H1 (cell line): ENCODE data around the gene ACTG1. TPM values are rescaled to one million over a fixed set of nuclear protein-coding genes. Genes with fewer than 3 reads are reported as not detected.

Source experiments
- CHD7 ChIP-seq: fragments of 300-600 bp; sonication (generic); IDR thresholded peaks from 2 replicates; pipeline ENCODE4 v1.7.1; 2012; ENCODE audit warnings: low read length, moderate library complexity, mild to moderate bottlenecking, inconsistent platforms; ENCODE audit not compliant: insufficient replicate concordance
- POLR2A ChIP-seq, 2 experiments: IDR thresholded peaks; 1 replicate in 1 of 2; 2 replicates in 1 of 2; pipeline ENCODE4 v1.6.1; 2011; ENCODE audit warnings: low read depth in 2 of 2, low read length in 2 of 2, mild to moderate bottlenecking in 2 of 2; ENCODE audit errors: control extremely low read depth in 1 of 2
- SP2 ChIP-seq: IDR thresholded peaks from 2 replicates; pipeline ENCODE4 v1.6.1; 2012; ENCODE audit warnings: mild to moderate bottlenecking, low read length, inconsistent platforms
- polyA plus RNA-seq, 7 experiments: library from polyadenylated mRNA; depleted of rRNA in 3 of 7; stranded (reverse) in 5 of 7; unstranded in 2 of 7; fragments of >200 nt in 5 of 7; fragments of 200-250 nt in 2 of 7; gene quantifications; 1 replicate in 5 of 7; 2 replicates in 1 of 7; 4 replicates in 1 of 7; pipeline versions ENCODE4 v1.2.1 to v1.2.3, GENCODE V29; 2011 to 2013; ENCODE audit warnings: missing spikeins in 2 of 7, mixed read lengths in 2 of 7
- total RNA-seq: library from RNA; stranded (reverse); fragmentation: NEBNext Ultra II Directional; extraction: Animal tissue kit (Norgen Biotek cat#: 25700); gene quantifications from 2 replicates; pipeline ENCODE4 v1.2.1, GENCODE V29; 2021
- TF ChIP-seq, protein P1 (sequence below): IDR thresholded peaks from 2 replicates; pipeline ENCODE4 v1.6.1; 2011; ENCODE audit warnings: low read depth, mild to moderate bottlenecking, low read length; ENCODE audit not compliant: insufficient read depth

Gene ACTG1
- total and polyA plus RNA-seq, 2 of the 8 experiments (the other 6 are each of a cell fraction or from before 2014, with no cell fraction given), result 3,535 to 5,010 TPM

GRCh38 chr17:81514739-81515529 is 2.3 kb upstream of the ACTG1 start (continued):
- no peak for TF ChIP-seq CHD7
- TF ChIP-seq, protein P1, sequence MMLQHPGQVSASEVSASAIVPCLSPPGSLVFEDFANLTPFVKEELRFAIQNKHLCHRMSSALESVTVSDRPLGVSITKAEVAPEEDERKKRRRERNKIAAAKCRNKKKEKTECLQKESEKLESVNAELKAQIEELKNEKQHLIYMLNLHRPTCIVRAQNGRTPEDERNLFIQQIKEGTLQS, result no peak
- TF ChIP-seq POLR2A (IDR thresholded peaks at IDR 0.05; ENCODE audit: control extremely low read depth in 1 of 2, low read depth in 2 of 2, low read length in 2 of 2), result peak in 1 of 2 experiments; percentile 43; a peak in 1 of 3 replicates
- TF ChIP-seq SP2, result no peak
